ENCODE data around the gene WFDC5.

DNA sequence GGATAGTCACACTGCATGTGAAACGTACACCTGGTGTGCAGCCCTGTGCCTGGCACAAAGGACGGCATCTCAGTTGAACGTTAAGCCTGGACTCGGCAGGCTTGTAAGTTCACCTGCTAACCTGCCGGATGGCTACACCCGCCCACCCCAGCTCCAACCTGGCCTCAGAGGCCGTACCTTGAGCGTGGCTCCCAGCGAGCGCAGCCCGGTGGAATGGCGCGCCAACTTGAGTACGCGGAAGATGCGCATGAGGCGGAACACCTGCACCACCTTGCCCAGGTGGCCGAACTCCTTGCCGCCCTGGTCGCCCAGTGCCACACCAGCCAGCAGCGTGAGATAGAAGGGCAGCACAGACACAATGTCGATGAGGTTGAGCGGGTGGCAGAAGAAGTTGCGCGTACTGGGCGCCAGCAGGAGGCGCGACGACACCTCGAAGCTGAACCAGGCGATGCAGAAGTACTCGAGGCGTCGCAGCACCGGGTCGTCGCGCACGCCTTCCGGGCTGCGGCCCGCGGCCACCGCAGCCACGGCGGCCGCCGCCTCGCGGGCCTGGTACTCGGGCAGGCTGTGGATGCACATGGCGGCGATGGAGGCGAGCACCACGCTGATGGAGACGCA lies 17.4 kb downstream of the WFDC5 start:
- no peak for TF ChIP-seq CTCF (IDR thresholded peaks at IDR 0.05)
- TF ChIP-seq ZFX (IDR thresholded peaks at IDR 0.05; ENCODE audit: borderline replicate concordance): no peak
